Sigmoid colon (tissue), 7 donors: ENCODE data around the gene IL1RAPL2. TPM values are rescaled to one million over a fixed set of nuclear protein-coding genes. Genes with fewer than 3 reads are reported as not detected.
"Not testable (repeated sequence)": the region's sequence is repeated elsewhere in the genome, so short reads cannot be mapped to it uniquely, and the experiment has no call there.

Experiments used
- DNase-seq: peaks from one replicate; pipeline ENCODE4 v3.0.0-alpha.2; 2019
- H3K27ac ChIP-seq, 4 donors: fragments of 200-600 bp; sonication (generic); one replicate each; pipeline ENCODE4 v1.5.1; 2016 to 2019; ENCODE audit warnings: mild to moderate bottlenecking in 1 of 4
- H3K27me3 ChIP-seq, 3 donors: fragments of 200-600 bp; sonication (generic); one replicate each; pipeline ENCODE4 v1.5.1; 2019; ENCODE audit warnings: mild to moderate bottlenecking in 1 of 3
- H3K36me3 ChIP-seq, 4 donors: fragments of 200-600 bp; sonication (generic); one replicate each; pipeline ENCODE4 v1.5.1; 2016 to 2019
- H3K4me1 ChIP-seq, 4 donors: fragments of 200-600 bp; sonication (generic); one replicate each; pipeline ENCODE4 v1.5.1; 2017 to 2019
- H3K4me3 ChIP-seq, 4 donors: fragments of 200-600 bp; sonication (generic); one replicate each; pipeline ENCODE4 v1.5.1; 2017 to 2019; ENCODE audit warnings: mild to moderate bottlenecking in 2 of 4, moderate library complexity in 1 of 4
- H3K9me3 ChIP-seq, 4 donors: fragments of 200-600 bp in 3 of 4; sonication (generic) in 3 of 4; one replicate each; pipeline versions ENCODE4 v1.5.1 to v1.6.1; 2013 to 2019
- EP300 ChIP-seq, 4 donors: sonication (generic); formaldehyde crosslinking; IDR thresholded peaks; one replicate each; pipeline ENCODE4 v1.6.1; 2017; ENCODE audit warnings: antibody characterized with exemption in 4 of 4
- POLR2A ChIP-seq, 2 donors: fragments of 450-650 bp; IDR thresholded peaks; one replicate each; pipeline ENCODE4 v1.6.1; 2016; ENCODE audit warnings: antibody characterized with exemption in 2 of 2, mild to moderate bottlenecking in 2 of 2, moderate library complexity in 2 of 2
- POLR2AphosphoS5 ChIP-seq, 4 donors: sonication (generic); formaldehyde crosslinking; IDR thresholded peaks; one replicate each; pipeline ENCODE4 v1.6.1; 2017; ENCODE audit warnings: antibody characterized with exemption in 4 of 4
- WGBS, 2 donors: extraction: QIAGEN DNeasy Blood & Tissue Kit; methylation state at CpG; one replicate each; pipeline ENCODE4 v1.1.7; 2013; 5-methylcytosine and 5-hydroxymethylcytosine counted together
- intact Hi-C: fragments of 100-400 bp; cut with DNase I; formaldehyde crosslinking; loops from one replicate; pipeline ENCODE4 v1.15.1; 2023
- polyA plus RNA-seq, 3 donors: library from polyadenylated mRNA; stranded (reverse); fragments of 200-250 nt; gene quantifications; one replicate each; pipeline ENCODE4 v1.2.3, GENCODE V29; 2013
- total RNA-seq, 4 donors: library from RNA; depleted of rRNA; stranded (reverse); fragments of >200 nt; gene quantifications; one replicate each; pipeline ENCODE4 v1.1.0, GENCODE V29; 2016
- TF ChIP-seq, protein P1 (sequence below), 4 experiments: fragments of 450-650 bp in 3 of 4; fragments of 200-600 bp in 1 of 4; IDR thresholded peaks; one replicate each; pipeline ENCODE4 v1.5.1; 2016 to 2019; ENCODE audit warnings: antibody characterized with exemption in 4 of 4, mild to moderate bottlenecking in 3 of 4, moderate library complexity in 2 of 4
- donor health status: healthy with polysubstance abuse.
- donor health status: Bipolar disorder and iron deficiency.
- donor health status: healthy.

The IL1RAPL2 gene
- total and polyA plus RNA-seq, 7 donors = 0.01 to 1.1 (median 0.79) TPM; not detected in 3

DNA sequence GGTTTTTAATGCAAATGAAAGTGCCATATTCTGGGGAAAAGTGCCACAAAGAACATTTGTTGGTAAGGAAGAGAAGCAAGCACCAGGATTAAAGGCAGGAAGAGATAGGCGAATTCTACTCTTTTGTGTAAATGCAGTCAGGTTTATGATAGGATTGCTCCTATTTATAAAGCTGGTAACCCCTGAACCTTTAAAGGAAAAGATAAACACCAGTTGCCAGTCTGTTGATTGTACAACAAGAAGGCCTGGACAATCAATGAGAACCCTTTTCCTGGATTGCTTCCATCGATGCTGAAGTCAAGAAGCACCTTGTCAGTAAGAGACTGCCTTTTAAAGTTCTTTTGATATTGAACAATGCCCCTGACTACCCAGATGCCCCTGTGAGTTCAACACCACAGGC lies 1098.2 kb downstream of the IL1RAPL2 start:
- Histone ChIP-seq H3K36me3 (no peaks in the 10 kb centered on the region), H3K9me3 (no peaks in the 10 kb centered on the region), H3K27me3 (no peaks in the 10 kb centered on the region), H3K27ac (no peak overlapping the region), H3K4me1 (no peaks in the 10 kb centered on the region), H3K4me3 (no peak overlapping the region)
- no peak for DNase-seq
- intact Hi-C loops = no loop called here
- TF ChIP-seq, protein P1, sequence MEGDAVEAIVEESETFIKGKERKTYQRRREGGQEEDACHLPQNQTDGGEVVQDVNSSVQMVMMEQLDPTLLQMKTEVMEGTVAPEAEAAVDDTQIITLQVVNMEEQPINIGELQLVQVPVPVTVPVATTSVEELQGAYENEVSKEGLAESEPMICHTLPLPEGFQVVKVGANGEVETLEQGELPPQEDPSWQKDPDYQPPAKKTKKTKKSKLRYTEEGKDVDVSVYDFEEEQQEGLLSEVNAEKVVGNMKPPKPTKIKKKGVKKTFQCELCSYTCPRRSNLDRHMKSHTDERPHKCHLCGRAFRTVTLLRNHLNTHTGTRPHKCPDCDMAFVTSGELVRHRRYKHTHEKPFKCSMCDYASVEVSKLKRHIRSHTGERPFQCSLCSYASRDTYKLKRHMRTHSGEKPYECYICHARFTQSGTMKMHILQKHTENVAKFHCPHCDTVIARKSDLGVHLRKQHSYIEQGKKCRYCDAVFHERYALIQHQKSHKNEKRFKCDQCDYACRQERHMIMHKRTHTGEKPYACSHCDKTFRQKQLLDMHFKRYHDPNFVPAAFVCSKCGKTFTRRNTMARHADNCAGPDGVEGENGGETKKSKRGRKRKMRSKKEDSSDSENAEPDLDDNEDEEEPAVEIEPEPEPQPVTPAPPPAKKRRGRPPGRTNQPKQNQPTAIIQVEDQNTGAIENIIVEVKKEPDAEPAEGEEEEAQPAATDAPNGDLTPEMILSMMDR (IDR thresholded peaks at IDR 0.05) = no peak
- TF ChIP-seq POLR2AphosphoS5 (IDR thresholded peaks at IDR 0.05) (no peak), POLR2A (IDR thresholded peaks at IDR 0.05) (no peak), EP300 (IDR thresholded peaks at IDR 0.05) (no peak)
- 23 to 36% methylated on average over 2 of the region's 2 CpGs for whole genome bisulfite sequencing, 2 donors

DNA sequence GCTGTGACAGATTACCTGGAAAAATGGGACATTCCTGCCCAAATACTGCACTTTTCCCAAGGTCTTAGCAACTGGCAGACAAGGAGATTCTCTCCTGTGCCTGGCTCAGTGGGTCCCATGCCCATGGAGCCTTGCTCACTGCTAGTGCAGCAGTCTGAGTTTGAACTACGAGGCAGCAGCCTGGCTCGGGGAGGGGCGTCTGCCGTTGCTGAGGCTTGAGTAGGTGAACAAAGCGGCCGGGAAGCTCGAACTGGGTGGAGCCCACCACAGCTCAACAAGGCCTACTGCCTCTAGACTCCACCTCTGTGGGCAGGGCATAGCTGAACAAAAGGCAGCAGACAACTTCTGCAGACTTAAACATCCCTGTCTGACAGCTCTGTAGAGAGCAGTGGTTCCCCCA lies 1118.3 kb downstream of the IL1RAPL2 start:
- H3K9me3 ChIP-seq, DNase-seq, intact Hi-C loops, H3K4me1 ChIP-seq, H3K27ac ChIP-seq, H3K4me3 ChIP-seq, H3K36me3 ChIP-seq, H3K27me3 ChIP-seq: not testable (repeated sequence)
- WGBS, 2 donors = 87 to 91% methylated on average over 7 of the region's 7 CpGs

DNA sequence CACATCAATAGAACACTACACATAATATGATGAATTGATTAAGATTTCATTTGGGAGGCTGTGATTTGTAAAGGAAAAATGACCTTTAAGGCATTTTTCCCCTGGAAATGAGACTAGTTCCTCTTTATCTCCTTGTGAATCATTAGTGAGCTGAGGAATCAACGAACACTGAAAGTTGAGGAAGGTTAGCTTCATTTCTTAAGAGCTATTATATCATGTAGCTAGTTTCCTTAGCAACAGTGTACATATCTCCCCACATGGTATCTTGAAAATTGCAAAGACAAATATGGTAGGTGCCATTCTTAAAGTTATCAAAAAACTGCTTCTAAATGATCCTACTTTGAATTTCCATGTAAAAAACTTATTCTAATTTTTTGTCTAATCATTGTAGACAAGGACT lies 1128.8 kb downstream of the IL1RAPL2 start:
- H3K36me3 ChIP-seq = no peaks in the 10 kb centered on the region
- no peaks in the 10 kb centered on the region for H3K27me3 ChIP-seq
- no peak overlapping the region for H3K27ac ChIP-seq
- no peaks in the 10 kb centered on the region for H3K4me1 ChIP-seq
- TF ChIP-seq EP300 (IDR thresholded peaks at IDR 0.05) = no peak
- TF ChIP-seq, protein P1 (IDR thresholded peaks at IDR 0.05) = no peak
- TF ChIP-seq POLR2AphosphoS5 (IDR thresholded peaks at IDR 0.05) = no peak
- no peak for TF ChIP-seq POLR2A (IDR thresholded peaks at IDR 0.05)
- H3K9me3 ChIP-seq = no peaks in the 10 kb centered on the region
- intact Hi-C loops = no loop called here
- WGBS, 2 donors = 25 to 51% methylated on average over 1 of the region's 1 CpG
- H3K4me3 ChIP-seq = no peak overlapping the region
- no peak for DNase-seq

DNA sequence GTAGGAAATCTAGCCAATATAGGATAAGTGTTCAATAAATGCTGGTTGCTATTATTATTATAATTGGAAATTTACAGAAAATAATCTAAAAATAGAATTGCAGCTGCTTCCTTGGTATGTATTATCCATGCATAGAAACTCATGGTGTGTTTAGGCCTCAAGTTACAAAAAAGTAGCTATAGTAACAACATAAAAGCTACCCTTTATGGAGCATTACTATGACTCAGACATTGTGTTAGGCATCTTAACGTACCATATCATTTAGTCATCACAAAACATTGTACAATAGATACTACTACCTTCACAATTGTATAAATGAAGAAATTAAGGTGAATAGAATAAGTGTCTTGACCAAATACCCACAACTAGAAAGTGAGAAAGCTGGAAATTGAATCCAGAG lies 1129.5 kb downstream of the IL1RAPL2 start:
- Histone ChIP-seq H3K36me3 (no peaks in the 10 kb centered on the region), H3K4me1 (no peaks in the 10 kb centered on the region), H3K27ac (no peak overlapping the region), H3K27me3 (no peaks in the 10 kb centered on the region), H3K9me3 (no peaks in the 10 kb centered on the region), H3K4me3 (no peak overlapping the region)
- TF ChIP-seq, protein P1 (IDR thresholded peaks at IDR 0.05) = no peak
- TF ChIP-seq POLR2A (IDR thresholded peaks at IDR 0.05) = no peak
- TF ChIP-seq POLR2AphosphoS5 (IDR thresholded peaks at IDR 0.05) = no peak
- no peak for TF ChIP-seq EP300 (IDR thresholded peaks at IDR 0.05)
- intact Hi-C loops = no loop called here
- WGBS, 2 donors = 64% methylated on average over 1 of the region's 1 CpG
- no peak for DNase-seq

DNA sequence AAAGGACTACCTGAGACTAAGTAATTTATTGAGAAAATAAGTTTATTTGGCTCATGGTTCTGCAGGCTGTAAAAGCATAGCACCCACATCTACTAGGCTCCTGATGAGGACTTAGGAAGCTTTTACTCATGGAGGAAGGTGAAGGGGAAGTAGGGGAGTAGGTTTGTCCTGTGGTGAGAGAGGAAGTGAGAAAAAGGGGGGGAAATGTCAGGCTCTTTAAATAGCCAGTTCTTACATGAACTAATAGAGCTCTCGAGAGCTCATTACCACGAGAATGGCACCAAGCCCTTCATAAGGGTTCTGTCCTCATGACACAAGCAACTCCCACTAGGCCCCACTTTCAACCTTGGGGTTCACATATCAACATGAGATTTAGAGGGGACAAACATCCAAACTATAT lies 1130.9 kb downstream of the IL1RAPL2 start:
- H3K36me3 ChIP-seq = no peaks in the 10 kb centered on the region
- no peak overlapping the region for H3K4me3 ChIP-seq
- TF ChIP-seq EP300 (IDR thresholded peaks at IDR 0.05) = no peak
- TF ChIP-seq POLR2AphosphoS5 (IDR thresholded peaks at IDR 0.05) = no peak
- TF ChIP-seq POLR2A (IDR thresholded peaks at IDR 0.05) = no peak
- TF ChIP-seq, protein P1 (IDR thresholded peaks at IDR 0.05) = no peak
- DNase-seq = no peak
- no peaks in the 10 kb centered on the region for H3K9me3 ChIP-seq
- H3K4me1 ChIP-seq = no peaks in the 10 kb centered on the region
- WGBS, 2 donors = 37 to 60% methylated on average over 2 of the region's 2 CpGs
- H3K27me3 ChIP-seq = no peaks in the 10 kb centered on the region
- intact Hi-C loops = no loop called here
- H3K27ac ChIP-seq = no peak overlapping the region
